ENCODE measurements around the gene SNX9. TPM values are rescaled to one million over a fixed set of nuclear protein-coding genes. Genes with fewer than 3 reads are reported as not detected.
"Not testable (repeated sequence)": the region's sequence is repeated elsewhere in the genome, so short reads cannot be mapped to it uniquely, and the experiment has no call there.

The SNX9 gene
- polyA plus RNA-seq, 1 donor from 2014 or later, result 7.0 TPM

- Histone ChIP-seq H3F3A (ENCODE audit: insufficient read depth, low read length, poor library complexity, severe bottlenecking) (no peaks in the 10 kb centered on the region), H3K79me2 (replicated peaks; ENCODE audit: insufficient read depth, low read length) (peaks cover 44% of the 10 kb centered on the region), H3K4me3 (ENCODE audit: low read length) (no peak overlapping the region), H3K4me2 (ENCODE audit: low read length) (no peak overlapping the region), H3K36me3 (ENCODE audit: insufficient read depth, low read length) (no peaks in the 10 kb centered on the region), H3K9me3 (ENCODE audit: low read length) (peaks cover 7% of the 10 kb centered on the region), H4K20me1 (ENCODE audit: insufficient read depth) (no peaks in the 10 kb centered on the region), H3K27ac (ENCODE audit: low read length) (no peak overlapping the region), H2AFZ (ENCODE audit: low read depth, low read length) (no peak overlapping the region), H3K9ac (ENCODE audit: low read length) (no peak overlapping the region), H3K27me3 (ENCODE audit: insufficient read depth, low read depth, low read length) (no peaks in the 10 kb centered on the region), H3K9me2 (ENCODE audit: insufficient read depth, low read length) (no peaks in the 10 kb centered on the region)
- TF ChIP-seq POLR2AphosphoS5 (IDR thresholded peaks at IDR 0.05), result no peak
- TF ChIP-seq RAD21 (conservative IDR thresholded peaks at IDR 0.05), result no peak
- no peak for TF ChIP-seq REST (IDR thresholded peaks at IDR 0.05; ENCODE audit: borderline replicate concordance)
- no peak for TF ChIP-seq EZH2 (IDR thresholded peaks at IDR 0.05; ENCODE audit: borderline replicate concordance, insufficient read depth, low read length, poor library complexity, severe bottlenecking)
- no peak for TF ChIP-seq TAF1 (IDR thresholded peaks at IDR 0.05; ENCODE audit: low read depth)
- no peak for TF ChIP-seq EP300 (conservative IDR thresholded peaks at IDR 0.05; ENCODE audit: poor library complexity, severe bottlenecking)
- no peak for TF ChIP-seq MXI1 (conservative IDR thresholded peaks at IDR 0.05; ENCODE audit: poor library complexity, severe bottlenecking)
- no peak for TF ChIP-seq SMC3 (conservative IDR thresholded peaks at IDR 0.05; ENCODE audit: poor library complexity)
- TF ChIP-seq CTCF (IDR thresholded peaks at IDR 0.05; ENCODE audit: poor library complexity, severe bottlenecking), result no peak
Measured at GRCh38 chr6:157855325-157855724, 32.3 kb downstream of the SNX9 start.

GRCh38 chr6:157855804-157856203 is 32.8 kb downstream of the SNX9 start:
- not testable (repeated sequence) for H3K27ac ChIP-seq (ENCODE audit: low read length); H3K4me2 ChIP-seq (ENCODE audit: low read length); H3K36me3 ChIP-seq (ENCODE audit: insufficient read depth, low read length); H3K9me2 ChIP-seq (ENCODE audit: insufficient read depth, low read length); H4K20me1 ChIP-seq (ENCODE audit: insufficient read depth); H3K4me3 ChIP-seq (ENCODE audit: low read length); H3F3A ChIP-seq (ENCODE audit: insufficient read depth, low read length, poor library complexity, severe bottlenecking); H2AFZ ChIP-seq (ENCODE audit: low read depth, low read length); H3K27me3 ChIP-seq (ENCODE audit: insufficient read depth, low read depth, low read length); H3K9me3 ChIP-seq (ENCODE audit: low read length); H3K9ac ChIP-seq (ENCODE audit: low read length)
- peaks cover 44% of the 10 kb centered on the region for H3K79me2 ChIP-seq (replicated peaks; ENCODE audit: insufficient read depth, low read length)

GRCh38 chr6:157858664-157859063 is 35.6 kb downstream of the SNX9 start:
- H3K9me2 ChIP-seq (ENCODE audit: insufficient read depth, low read length); H3K36me3 ChIP-seq (ENCODE audit: insufficient read depth, low read length); H3K27ac ChIP-seq (ENCODE audit: low read length); H3F3A ChIP-seq (ENCODE audit: insufficient read depth, low read length, poor library complexity, severe bottlenecking); H2AFZ ChIP-seq (ENCODE audit: low read depth, low read length); H3K4me3 ChIP-seq (ENCODE audit: low read length); H3K9ac ChIP-seq (ENCODE audit: low read length); H3K9me3 ChIP-seq (ENCODE audit: low read length); H3K27me3 ChIP-seq (ENCODE audit: insufficient read depth, low read depth, low read length); H3K4me2 ChIP-seq (ENCODE audit: low read length); H4K20me1 ChIP-seq (ENCODE audit: insufficient read depth): not testable (repeated sequence)
- H3K79me2 ChIP-seq (replicated peaks; ENCODE audit: insufficient read depth, low read length), result peaks cover 25% of the 10 kb centered on the region

Measured in neural cell (in vitro differentiated cells).